DOHH2 (cell line): ENCODE results near the gene STRADA.

Experiments
- H3F3A ChIP-seq: fragments of 200-600 bp; sonication (generic), shearing (Covaris generic); 2 replicates; pipeline ENCODE4 v1.6.0; 2016; ENCODE audit warnings: antibody characterized with exemption, mild to moderate bottlenecking; ENCODE audit not compliant: control insufficient read depth, insufficient read depth
- H3K27ac ChIP-seq: fragments of 200-600 bp; sonication (generic); 2 replicates; pipeline ENCODE4 v1.5.1; 2014; ENCODE audit warnings: low read depth, mild to moderate bottlenecking, low read length, moderate library complexity
- H3K27me3 ChIP-seq: fragments of 200-600 bp; sonication (generic); 2 replicates; pipeline ENCODE4 v1.6.1; 2014; ENCODE audit warnings: mild to moderate bottlenecking, low read length, mixed read lengths; ENCODE audit not compliant: control insufficient read depth
- H3K36me3 ChIP-seq: fragments of 200-600 bp; sonication (generic); 2 replicates; pipeline ENCODE4 v1.6.1; 2014; ENCODE audit warnings: mild to moderate bottlenecking, low read length, moderate library complexity, mixed read lengths; ENCODE audit not compliant: control insufficient read depth
- H3K4me1 ChIP-seq: fragments of 200-600 bp; sonication (generic); 2 replicates; pipeline ENCODE4 v1.6.1; 2014; ENCODE audit warnings: mild to moderate bottlenecking, low read length, mixed read lengths; ENCODE audit not compliant: control insufficient read depth
- H3K4me2 ChIP-seq: fragments of 200-600 bp; sonication (generic); 2 replicates; pipeline ENCODE4 v1.6.0; 2014; ENCODE audit warnings: mild to moderate bottlenecking, low read length, moderate library complexity
- H3K4me3 ChIP-seq: fragments of 200-600 bp; sonication (generic); 2 replicates; pipeline ENCODE4 v1.5.1; 2014; ENCODE audit warnings: mild to moderate bottlenecking, low read length, mixed read lengths
- H3K79me2 ChIP-seq: fragments of 200-600 bp; sonication (generic); 2 replicates; pipeline ENCODE4 v1.6.1; 2014; ENCODE audit warnings: mild to moderate bottlenecking, low read length, mixed read lengths; ENCODE audit not compliant: control insufficient read depth
- H3K9me2 ChIP-seq: fragments of 200-600 bp; sonication (generic); replicated peaks from 2 replicates; pipeline ENCODE4 v1.6.1; 2014; ENCODE audit warnings: mild to moderate bottlenecking, low read length, mixed read lengths; ENCODE audit not compliant: control insufficient read depth
- H3K9me3 ChIP-seq: fragments of 200-600 bp; sonication (generic); 2 replicates; pipeline ENCODE4 v1.6.1; 2014; ENCODE audit warnings: antibody characterized with exemption, low read length, mixed read lengths; ENCODE audit not compliant: control insufficient read depth, insufficient read depth
- H4K20me1 ChIP-seq: fragments of 200-600 bp; sonication (generic); 2 replicates; pipeline ENCODE4 v1.6.0; 2014; ENCODE audit warnings: low read depth, mild to moderate bottlenecking, antibody characterized with exemption, low read length, moderate library complexity; ENCODE audit not compliant: control insufficient read depth, insufficient read depth
- EZH2phosphoT487 ChIP-seq: fragments of 200-600 bp; sonication (generic); IDR thresholded peaks from 2 replicates; pipeline ENCODE4 v1.6.1; 2017; ENCODE audit warnings: borderline replicate concordance, mild to moderate bottlenecking, antibody characterized with exemption, low read length, moderate library complexity, mixed read lengths
- TF ChIP-seq, protein P1 (sequence below): fragments of 200-600 bp; sonication (generic); IDR thresholded peaks from one replicate; pipeline ENCODE4 v1.5.1; 2014; ENCODE audit warnings: antibody characterized with exemption, mild to moderate bottlenecking, low read depth, low read length; ENCODE audit not compliant: poor library complexity, severe bottlenecking

Gene STRADA

GRCh38 chr17:63659850-63660249 lies 81.7 kb downstream of the STRADA start:
- no peaks in the 10 kb centered on the region for H3K79me2 ChIP-seq
- H3F3A ChIP-seq: no peaks in the 10 kb centered on the region
- H4K20me1 ChIP-seq: no peaks in the 10 kb centered on the region
- no peaks in the 10 kb centered on the region for H3K4me1 ChIP-seq
- H3K9me3 ChIP-seq: no peaks in the 10 kb centered on the region
- no peak for TF ChIP-seq EZH2phosphoT487
- TF ChIP-seq, protein P1, sequence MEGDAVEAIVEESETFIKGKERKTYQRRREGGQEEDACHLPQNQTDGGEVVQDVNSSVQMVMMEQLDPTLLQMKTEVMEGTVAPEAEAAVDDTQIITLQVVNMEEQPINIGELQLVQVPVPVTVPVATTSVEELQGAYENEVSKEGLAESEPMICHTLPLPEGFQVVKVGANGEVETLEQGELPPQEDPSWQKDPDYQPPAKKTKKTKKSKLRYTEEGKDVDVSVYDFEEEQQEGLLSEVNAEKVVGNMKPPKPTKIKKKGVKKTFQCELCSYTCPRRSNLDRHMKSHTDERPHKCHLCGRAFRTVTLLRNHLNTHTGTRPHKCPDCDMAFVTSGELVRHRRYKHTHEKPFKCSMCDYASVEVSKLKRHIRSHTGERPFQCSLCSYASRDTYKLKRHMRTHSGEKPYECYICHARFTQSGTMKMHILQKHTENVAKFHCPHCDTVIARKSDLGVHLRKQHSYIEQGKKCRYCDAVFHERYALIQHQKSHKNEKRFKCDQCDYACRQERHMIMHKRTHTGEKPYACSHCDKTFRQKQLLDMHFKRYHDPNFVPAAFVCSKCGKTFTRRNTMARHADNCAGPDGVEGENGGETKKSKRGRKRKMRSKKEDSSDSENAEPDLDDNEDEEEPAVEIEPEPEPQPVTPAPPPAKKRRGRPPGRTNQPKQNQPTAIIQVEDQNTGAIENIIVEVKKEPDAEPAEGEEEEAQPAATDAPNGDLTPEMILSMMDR: no peak
- no peaks in the 10 kb centered on the region for H3K9me2 ChIP-seq
- H3K4me3 ChIP-seq: no peak overlapping the region
- H3K27me3 ChIP-seq: no peaks in the 10 kb centered on the region
- no peak overlapping the region for H3K4me2 ChIP-seq
- peaks cover 14% of the 10 kb centered on the region for H3K36me3 ChIP-seq
- H3K27ac ChIP-seq: no peak overlapping the region

GRCh38 chr17:63658366-63658765 lies 83.2 kb downstream of the STRADA start:
- H4K20me1 ChIP-seq: no peaks in the 10 kb centered on the region
- H3K4me2 ChIP-seq: no peak overlapping the region
- TF ChIP-seq, protein P1: no peak
- no peak for TF ChIP-seq EZH2phosphoT487
- H3K36me3 ChIP-seq: peaks cover 20% of the 10 kb centered on the region
- H3K9me2 ChIP-seq: no peaks in the 10 kb centered on the region
- H3K9me3 ChIP-seq: no peaks in the 10 kb centered on the region
- no peak overlapping the region for H3K27ac ChIP-seq
- H3K4me3 ChIP-seq: no peak overlapping the region
- no peaks in the 10 kb centered on the region; the same call in 1 of the 2 replicates for H3F3A ChIP-seq
- H3K4me1 ChIP-seq: no peaks in the 10 kb centered on the region
- H3K27me3 ChIP-seq: no peaks in the 10 kb centered on the region
- no peaks in the 10 kb centered on the region for H3K79me2 ChIP-seq

GRCh38 chr17:63657786-63658185 lies 83.8 kb downstream of the STRADA start:
- Histone ChIP-seq H3F3A (no peaks in the 10 kb centered on the region; the same call in 1 of the 2 replicates), H3K4me1 (peaks cover 4% of the 10 kb centered on the region; the same call in 1 of the 2 replicates), H4K20me1 (no peaks in the 10 kb centered on the region), H3K27me3 (no peaks in the 10 kb centered on the region), H3K9me3 (no peaks in the 10 kb centered on the region), H3K4me3 (no peak overlapping the region), H3K9me2 (no peaks in the 10 kb centered on the region), H3K4me2 (no peak overlapping the region), H3K79me2 (no peaks in the 10 kb centered on the region), H3K36me3 (peaks cover 25% of the 10 kb centered on the region), H3K27ac (no peak overlapping the region)
- TF ChIP-seq EZH2phosphoT487: no peak
- TF ChIP-seq, protein P1: no peak

- Histone ChIP-seq H3K36me3 (peaks cover 27% of the 10 kb centered on the region), H3F3A (no peaks in the 10 kb centered on the region; the same call in 1 of the 2 replicates), H3K27ac (no peak overlapping the region), H3K4me3 (no peak overlapping the region), H3K27me3 (no peaks in the 10 kb centered on the region), H3K4me1 (peaks cover 7% of the 10 kb centered on the region; the same call in 1 of the 2 replicates), H4K20me1 (no peaks in the 10 kb centered on the region), H3K9me2 (no peaks in the 10 kb centered on the region), H3K79me2 (no peaks in the 10 kb centered on the region), H3K9me3 (no peaks in the 10 kb centered on the region), H3K4me2 (no peak overlapping the region)
- TF ChIP-seq, protein P1: no peak
- no peak for TF ChIP-seq EZH2phosphoT487
These were observed 88.5 kb downstream of the STRADA start for GRCh38 chr17:63653050-63653449.
